ENCODE measurements around the gene CHMP4B. TPM values are rescaled to one million over a fixed set of nuclear protein-coding genes. Genes with fewer than 3 reads are reported as not detected.

The CHMP4B gene
- polyA plus RNA-seq, 1 of the 3 experiments (the other 2 are of a cell fraction) = 123 TPM

- H3F3A ChIP-seq (replicated peaks; ENCODE audit: insufficient read depth) = peaks cover 8% of the 10 kb centered on the region
- H4K20me1 ChIP-seq (ENCODE audit: insufficient read depth) = no peaks in the 10 kb centered on the region
- ChIA-PET POLR2A (no interaction called here), CTCF (interaction anchor here (2.1 to 3.0 kb wide), 2 partner anchors 49 to 72 kb away, joined by 10 to 13 read pairs; no protein-coding TSS in a partner anchor)
- no peak overlapping the region for H2AFZ ChIP-seq (ENCODE audit: low read depth)
- no peak overlapping the region for H3K27ac ChIP-seq (ENCODE audit: low read depth in 2 of 2, low read length in 1 of 2)
- H3K79me2 ChIP-seq (ENCODE audit: insufficient read depth) = no peaks in the 10 kb centered on the region
- DNase-seq = no peak
- H3K36me3 ChIP-seq (replicated peaks in 1 of 2; ENCODE audit: control insufficient read depth in 1 of 2, insufficient read depth in 2 of 2, low read length in 1 of 2) = no peaks in the 10 kb centered on the region
- WGBS (ENCODE audit: low lambda C conversion rate) = 86% methylated on average over 11 of the region's 11 CpGs
- peaks cover 7 to 30% of the 10 kb centered on the region in 2 experiments; a peak in 2 of 4 replicates for H3K4me1 ChIP-seq (ENCODE audit: control insufficient read depth in 1 of 2, insufficient read depth in 2 of 2, low read depth in 1 of 2, low read length in 1 of 2)
- no peaks in the 10 kb centered on the region for H3K9me2 ChIP-seq
- H3K9me3 ChIP-seq = no peaks in the 10 kb centered on the region
- H3K4me2 ChIP-seq = no peak overlapping the region
- H3K27me3 ChIP-seq (ENCODE audit: insufficient read depth) = no peaks in the 10 kb centered on the region
- TF ChIP-seq SMC3 (IDR thresholded peaks at IDR 0.05; ENCODE audit: low read depth, low read length) (no peak), TCF12 (IDR thresholded peaks at IDR 0.05) (no peak), EZH2phosphoT487 (IDR thresholded peaks at IDR 0.05; ENCODE audit: borderline replicate concordance, low read depth) (no peak), JUND (IDR thresholded peaks at IDR 0.05) (no peak), MXI1 (IDR thresholded peaks at IDR 0.05; ENCODE audit: low read depth, low read length) (no peak), CHD2 (IDR thresholded peaks at IDR 0.05; ENCODE audit: low read length, partially characterized antibody) (no peak), USF1 (IDR thresholded peaks at IDR 0.05; ENCODE audit: borderline replicate concordance, low read depth) (no peak)
- H3K9ac ChIP-seq = no peak overlapping the region
- H3K4me3 ChIP-seq (ENCODE audit: low read depth in 2 of 2, low read length in 1 of 2) = no peak overlapping the region
Measured at GRCh38 chr20:33790566-33790965, 20.6 kb upstream of the CHMP4B start.

DNA sequence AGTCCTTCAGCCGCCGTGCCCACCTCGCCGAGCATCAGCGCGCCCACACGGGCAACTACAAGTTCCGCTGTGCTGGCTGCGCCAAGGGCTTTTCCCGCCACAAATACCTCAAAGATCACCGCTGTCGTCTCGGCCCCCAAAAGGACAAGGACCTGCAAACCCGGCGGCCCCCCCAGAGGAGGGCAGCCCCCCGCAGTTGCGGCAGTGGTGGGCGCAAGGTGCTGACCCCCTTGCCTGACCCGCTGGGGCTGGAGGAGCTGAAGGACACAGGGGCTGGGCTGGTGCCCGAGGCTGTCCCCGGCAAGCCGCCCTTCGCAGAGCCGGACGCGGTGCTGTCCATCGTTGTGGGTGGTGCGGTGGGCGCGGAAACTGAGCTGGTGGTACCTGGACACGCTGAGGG is 20.1 kb upstream of the CHMP4B start:
- Histone ChIP-seq H4K20me1 (ENCODE audit: insufficient read depth) (no peaks in the 10 kb centered on the region), H3K9ac (no peak overlapping the region), H3K27ac (ENCODE audit: low read depth in 2 of 2, low read length in 1 of 2) (no peak overlapping the region), H3K36me3 (replicated peaks in 1 of 2; ENCODE audit: control insufficient read depth in 1 of 2, insufficient read depth in 2 of 2, low read length in 1 of 2) (no peaks in the 10 kb centered on the region), H3K4me2 (no peak overlapping the region), H3K9me3 (no peaks in the 10 kb centered on the region), H2AFZ (ENCODE audit: low read depth) (no peak overlapping the region), H3K4me1 (ENCODE audit: control insufficient read depth in 1 of 2, insufficient read depth in 2 of 2, low read depth in 1 of 2, low read length in 1 of 2) (peaks cover 7 to 30% of the 10 kb centered on the region in 2 experiments; a peak in 2 of 4 replicates), H3F3A (replicated peaks; ENCODE audit: insufficient read depth) (peaks cover 8% of the 10 kb centered on the region), H3K9me2 (no peaks in the 10 kb centered on the region), H3K27me3 (ENCODE audit: insufficient read depth) (no peaks in the 10 kb centered on the region), H3K79me2 (ENCODE audit: insufficient read depth) (no peaks in the 10 kb centered on the region), H3K4me3 (ENCODE audit: low read depth in 2 of 2, low read length in 1 of 2) (no peak overlapping the region)
- CTCF ChIA-PET = interaction anchor here (1.0 to 3.0 kb wide), 6 partner anchors 49 to 302 kb away, joined by 3 to 13 read pairs (median 5); no protein-coding TSS in a partner anchor
- 92% methylated on average over 25 of the region's 31 CpGs for WGBS (ENCODE audit: low lambda C conversion rate)
- POLR2A ChIA-PET = no interaction called here
- DNase-seq = no peak
- TF ChIP-seq SIN3A (IDR thresholded peaks at IDR 0.05; ENCODE audit: borderline replicate concordance, low read depth, low read length) = no peak
- TF ChIP-seq JUND (IDR thresholded peaks at IDR 0.05) = no peak
- TF ChIP-seq, protein P1, sequence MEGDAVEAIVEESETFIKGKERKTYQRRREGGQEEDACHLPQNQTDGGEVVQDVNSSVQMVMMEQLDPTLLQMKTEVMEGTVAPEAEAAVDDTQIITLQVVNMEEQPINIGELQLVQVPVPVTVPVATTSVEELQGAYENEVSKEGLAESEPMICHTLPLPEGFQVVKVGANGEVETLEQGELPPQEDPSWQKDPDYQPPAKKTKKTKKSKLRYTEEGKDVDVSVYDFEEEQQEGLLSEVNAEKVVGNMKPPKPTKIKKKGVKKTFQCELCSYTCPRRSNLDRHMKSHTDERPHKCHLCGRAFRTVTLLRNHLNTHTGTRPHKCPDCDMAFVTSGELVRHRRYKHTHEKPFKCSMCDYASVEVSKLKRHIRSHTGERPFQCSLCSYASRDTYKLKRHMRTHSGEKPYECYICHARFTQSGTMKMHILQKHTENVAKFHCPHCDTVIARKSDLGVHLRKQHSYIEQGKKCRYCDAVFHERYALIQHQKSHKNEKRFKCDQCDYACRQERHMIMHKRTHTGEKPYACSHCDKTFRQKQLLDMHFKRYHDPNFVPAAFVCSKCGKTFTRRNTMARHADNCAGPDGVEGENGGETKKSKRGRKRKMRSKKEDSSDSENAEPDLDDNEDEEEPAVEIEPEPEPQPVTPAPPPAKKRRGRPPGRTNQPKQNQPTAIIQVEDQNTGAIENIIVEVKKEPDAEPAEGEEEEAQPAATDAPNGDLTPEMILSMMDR (IDR thresholded peaks at IDR 0.05) = no peak
- no peak for TF ChIP-seq TCF12 (IDR thresholded peaks at IDR 0.05)
- no peak for TF ChIP-seq MAX (IDR thresholded peaks at IDR 0.05; ENCODE audit: low read depth)
- no peak for TF ChIP-seq PBX3 (IDR thresholded peaks at IDR 0.05)
- TF ChIP-seq EZH2phosphoT487 (IDR thresholded peaks at IDR 0.05; ENCODE audit: borderline replicate concordance, low read depth) = no peak
- TF ChIP-seq USF1 (IDR thresholded peaks at IDR 0.05; ENCODE audit: borderline replicate concordance, low read depth) = no peak
- no peak for TF ChIP-seq EP300 (IDR thresholded peaks at IDR 0.05; ENCODE audit: borderline replicate concordance in 1 of 2, low read depth in 1 of 2, low read length in 1 of 2)
- TF ChIP-seq GATA2 (CRISPR knock-in tag; IDR thresholded peaks at IDR 0.05) = no peak
- TF ChIP-seq RCOR1 (IDR thresholded peaks at IDR 0.05; ENCODE audit: low read length) = no peak
- TF ChIP-seq, protein P2, sequence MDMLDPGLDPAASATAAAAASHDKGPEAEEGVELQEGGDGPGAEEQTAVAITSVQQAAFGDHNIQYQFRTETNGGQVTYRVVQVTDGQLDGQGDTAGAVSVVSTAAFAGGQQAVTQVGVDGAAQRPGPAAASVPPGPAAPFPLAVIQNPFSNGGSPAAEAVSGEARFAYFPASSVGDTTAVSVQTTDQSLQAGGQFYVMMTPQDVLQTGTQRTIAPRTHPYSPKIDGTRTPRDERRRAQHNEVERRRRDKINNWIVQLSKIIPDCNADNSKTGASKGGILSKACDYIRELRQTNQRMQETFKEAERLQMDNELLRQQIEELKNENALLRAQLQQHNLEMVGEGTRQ (IDR thresholded peaks at IDR 0.05; ENCODE audit: borderline replicate concordance, low read depth, low read length) = no peak
- no peak for TF ChIP-seq TEAD4 (IDR thresholded peaks at IDR 0.05; ENCODE audit: borderline replicate concordance, insufficient read depth)
- TF ChIP-seq TAF1 (IDR thresholded peaks at IDR 0.05; ENCODE audit: borderline replicate concordance, low read depth, low read length) = no peak
- TF ChIP-seq RAD21 (IDR thresholded peaks at IDR 0.05; ENCODE audit: low read length) = no peak
- TF ChIP-seq MEF2A (IDR thresholded peaks at IDR 0.05; ENCODE audit: borderline replicate concordance, low read depth) = no peak
- no peak for TF ChIP-seq CHD2 (IDR thresholded peaks at IDR 0.05; ENCODE audit: low read length, partially characterized antibody)
- no peak for TF ChIP-seq YY1 (IDR thresholded peaks at IDR 0.05; ENCODE audit: low read depth)

Measured in SK-N-SH (cell line).